IMR-90 (cell line): Measurements from ENCODE around the gene RPTOR. TPM values are rescaled to one million over a fixed set of nuclear protein-coding genes. Genes with fewer than 3 reads are reported as not detected.
A peak's percentile ranks its signal among the peaks of the same experiment; 100 is the strongest.

Source experiments
- ATAC-seq: fragments of 200-7000 bp; cut with Tn5 transposase; 2 replicates; pipeline ENCODE4 v1.9.1; 2020; ENCODE audit warnings: low read depth, mild to moderate bottlenecking, moderate library complexity
- BruUV-seq: library from RNA; stranded (reverse); fragments of 400-500 nt; replicated peaks from 2 replicates; lab custom pipeline; 2021; lab: Mats Ljungman, UMichigan
- CTCF ChIA-PET: fragments of 300-600 bp; formaldehyde crosslinking; extraction: SDS; loops from one replicate; lab custom pipeline; 2021; ENCODE audit warnings: antibody characterized with exemption; lab: Yijun Ruan, JAX
- POLR2A ChIA-PET: fragments of 300-600 bp; sonication (Branson Sonifier 250); formaldehyde crosslinking; loops from one replicate; lab custom pipeline; 2022; ENCODE audit warnings: antibody characterized with exemption; ENCODE audit not compliant: unreplicated experiment; lab: Charles Lee
- DNase-seq: peaks from one replicate; pipeline ENCODE4 v3.0.0; 2013
- H2AFZ ChIP-seq: replicated peaks from 2 replicates; pipeline ENCODE3; 2013; ENCODE audit warnings: low read length, mild to moderate bottlenecking; ENCODE audit not compliant: poor library complexity
- H2AK5ac ChIP-seq: 2 replicates; pipeline ENCODE4 v1.6.1; 2013; ENCODE audit warnings: low read depth, low read length, inconsistent platforms
- H2AK9ac ChIP-seq: replicated peaks from 2 replicates; pipeline ENCODE3; 2013; ENCODE audit warnings: mild to moderate bottlenecking, low read depth, low read length, moderate library complexity; ENCODE audit not compliant: poor library complexity
- H2BK120ac ChIP-seq: 2 replicates; pipeline ENCODE4 v1.6.1; 2013; ENCODE audit warnings: low read depth, low read length, inconsistent platforms
- H2BK15ac ChIP-seq: 3 replicates; pipeline ENCODE4 v1.6.1; 2013; ENCODE audit warnings: low read depth, low read length, inconsistent platforms
- H2BK20ac ChIP-seq: 2 replicates; pipeline ENCODE4 v1.6.1; 2013; ENCODE audit warnings: low read depth, mild to moderate bottlenecking, inconsistent platforms, low read length, moderate library complexity
- H2BK5ac ChIP-seq: 2 replicates; pipeline ENCODE4 v1.6.1; 2013; ENCODE audit warnings: mild to moderate bottlenecking, low read depth, low read length, inconsistent platforms; ENCODE audit not compliant: poor library complexity, severe bottlenecking
- H3K14ac ChIP-seq: replicated peaks from 2 replicates; pipeline ENCODE4 v1.6.1; 2013; ENCODE audit warnings: low read depth, low read length, inconsistent platforms
- H3K18ac ChIP-seq: 2 replicates; pipeline ENCODE4 v1.6.1; 2013; ENCODE audit warnings: low read depth, low read length, control low read depth
- H3K23ac ChIP-seq: 2 replicates; pipeline ENCODE4 v1.6.1; 2013; ENCODE audit warnings: low read depth, low read length, inconsistent platforms
- H3K27ac ChIP-seq: 2 replicates; pipeline ENCODE4 v1.5.1; 2013; ENCODE audit warnings: mild to moderate bottlenecking, control low read depth, low read length; ENCODE audit not compliant: insufficient read depth
- H3K27me3 ChIP-seq: 2 replicates; pipeline ENCODE4 v1.6.1; 2013; ENCODE audit warnings: low read length; ENCODE audit not compliant: control insufficient read depth, insufficient read depth
- H3K36me3 ChIP-seq: 2 replicates; pipeline ENCODE4 v1.6.1; 2013; ENCODE audit warnings: low read length, mixed read lengths; ENCODE audit not compliant: control insufficient read depth, insufficient read depth
- H3K4ac ChIP-seq: 2 replicates; pipeline ENCODE4 v1.6.1; 2013; ENCODE audit warnings: low read depth, low read length, inconsistent platforms
- H3K4me1 ChIP-seq: 2 replicates; pipeline ENCODE4 v1.6.1; 2013; ENCODE audit warnings: low read length, mixed read lengths; ENCODE audit not compliant: control insufficient read depth, insufficient read depth
- H3K4me2 ChIP-seq: 2 replicates; pipeline ENCODE4 v1.6.1; 2013; ENCODE audit warnings: low read depth, mild to moderate bottlenecking, control low read depth, low read length, moderate library complexity
- H3K4me3 ChIP-seq: 2 replicates; pipeline ENCODE4 v1.5.1; 2013; ENCODE audit warnings: low read depth, mild to moderate bottlenecking, control low read depth, low read length, moderate library complexity; ENCODE audit not compliant: insufficient read depth
- H3K56ac ChIP-seq: 2 replicates; pipeline ENCODE4 v1.6.1; 2013; ENCODE audit warnings: low read length, inconsistent platforms; ENCODE audit not compliant: insufficient read depth; ENCODE audit errors: extremely low read depth
- H3K79me1 ChIP-seq, 2 experiments: 2 replicates each; pipeline ENCODE4 v1.6.1; 2013; ENCODE audit warnings: low read length in 2 of 2, inconsistent platforms in 1 of 2, low read depth in 1 of 2
- H3K9ac ChIP-seq: 2 replicates; pipeline ENCODE4 v1.6.1; 2013; ENCODE audit warnings: low read depth, low read length, control low read depth
- H3K9me1 ChIP-seq: 2 replicates; pipeline ENCODE4 v1.6.1; 2013; ENCODE audit warnings: low read length, inconsistent platforms; ENCODE audit not compliant: insufficient read depth
- H3K9me3 ChIP-seq: 2 replicates; pipeline ENCODE4 v1.6.1; 2013; ENCODE audit warnings: low read length; ENCODE audit not compliant: control insufficient read depth, insufficient read depth
- H4K20me1 ChIP-seq: 2 replicates; pipeline ENCODE4 v1.6.1; 2013; ENCODE audit warnings: low read length, inconsistent platforms; ENCODE audit not compliant: insufficient read depth
- H4K5ac ChIP-seq: 2 replicates; pipeline ENCODE4 v1.6.1; 2013; ENCODE audit warnings: mild to moderate bottlenecking, low read depth, low read length, control low read depth
- H4K8ac ChIP-seq, 2 experiments: 2 replicates each; pipeline ENCODE4 v1.6.1; 2013; ENCODE audit warnings: low read depth in 2 of 2, low read length in 2 of 2, control low read depth in 1 of 2, inconsistent platforms in 1 of 2
- H4K91ac ChIP-seq: 2 replicates; pipeline ENCODE4 v1.6.1; 2013; ENCODE audit warnings: low read depth, low read length, inconsistent platforms; ENCODE audit not compliant: insufficient read depth
- CEBPB ChIP-seq: IDR thresholded peaks from 2 replicates; pipeline ENCODE4 v1.6.1; 2012; ENCODE audit warnings: low read depth, low read length, improper control_type of control experiment
- CHD1 ChIP-seq: IDR thresholded peaks from 2 replicates; pipeline ENCODE4 v1.6.1; 2012; ENCODE audit warnings: low read depth, low read length, improper control_type of control experiment
- CTCF ChIP-seq: conservative IDR thresholded peaks from 2 replicates; pipeline ENCODE4 v1.5.1; 2012; ENCODE audit warnings: mild to moderate bottlenecking, low read depth, low read length, improper control_type of control experiment
- ELK1 ChIP-seq: fragments of 150-350 bp; IDR thresholded peaks from 2 replicates; pipeline ENCODE4 v1.6.1; 2016; ENCODE audit warnings: low read depth, mild to moderate bottlenecking, low read length, moderate library complexity, borderline replicate concordance
- FOS ChIP-seq: fragments of 150-350 bp; IDR thresholded peaks from 2 replicates; pipeline ENCODE4 v1.6.1; 2016; ENCODE audit warnings: low read depth, low read length
- MAZ ChIP-seq: IDR thresholded peaks from 2 replicates; pipeline ENCODE4 v1.6.1; 2012; ENCODE audit warnings: low read depth, mild to moderate bottlenecking, low read length, improper control_type of control experiment, moderate library complexity, borderline replicate concordance
- MXI1 ChIP-seq: IDR thresholded peaks from 2 replicates; pipeline ENCODE4 v1.6.1; 2012; ENCODE audit warnings: low read depth, mild to moderate bottlenecking, low read length, moderate library complexity, borderline replicate concordance
- POLR2A ChIP-seq: IDR thresholded peaks from 2 replicates; pipeline ENCODE4 v1.6.1; 2012; ENCODE audit warnings: mild to moderate bottlenecking, low read depth, low read length
- RFX5 ChIP-seq: IDR thresholded peaks from 2 replicates; pipeline ENCODE4 v1.8.0; 2012; ENCODE audit warnings: low read depth, mild to moderate bottlenecking, low read length, moderate library complexity
- SMC3 ChIP-seq: fragments of 150-350 bp; IDR thresholded peaks from 2 replicates; pipeline ENCODE4 v1.6.1; 2016; ENCODE audit warnings: low read depth, mild to moderate bottlenecking, antibody characterized with exemption, low read length, moderate library complexity
- USF2 ChIP-seq: fragments of 150-350 bp; IDR thresholded peaks from 2 replicates; pipeline ENCODE4 v1.6.1; 2017; ENCODE audit warnings: mild to moderate bottlenecking, antibody characterized with exemption, low read length, low read depth
- WGBS, 2 experiments: methylation state at CpG; one replicate each; pipeline versions ENCODE4 v1.1.5 to v1.1.7; 2013; ENCODE audit warnings: missing lambda C conversion rate in 2 of 2; ENCODE audit not compliant: insufficient read length in 1 of 2; ENCODE audit errors: extremely low coverage in 2 of 2; 5-methylcytosine and 5-hydroxymethylcytosine counted together
- dilution Hi-C: fragments of 300-500 bp; cut with HindIII; formaldehyde crosslinking; loops from one replicate; pipeline ENCODE4 v1.14.3; 2018; ENCODE audit warnings: low sequenced_read_pairs; ENCODE audit not compliant: unreplicated experiment
- in situ Hi-C: fragments of 300-500 bp; cut with MboI; formaldehyde crosslinking; loops from 3 replicates; pipeline ENCODE4 v1.14.3; 2019; ENCODE audit warnings: low sequenced_read_pairs, inconsistent platforms, mixed read lengths
- intact Hi-C: fragments of 100-400 bp; cut with micrococcal nuclease; formaldehyde crosslinking; loops from 2 replicates; pipeline ENCODE4 v1.10.0; 2022
- polyA plus RNA-seq, 3 experiments: library from polyadenylated mRNA; depleted of rRNA; stranded (reverse); fragments of >200 nt; gene quantifications; 2 replicates each; pipeline ENCODE4 v1.2.3, GENCODE V29; 2012; ENCODE audit warnings: low replicate concordance in 1 of 3
- total RNA-seq: library from RNA; depleted of rRNA; stranded (reverse); fragments of >200 nt; gene quantifications from 2 replicates; pipeline ENCODE4 v1.2.3, GENCODE V29; 2012

The RPTOR gene
- total and polyA plus RNA-seq, 2 of the 4 experiments (the other 2 are of a cell fraction), result 10.8 to 14.7 TPM

GRCh38 chr17:80769516-80769915 lies 224.9 kb downstream of the RPTOR start:
- peak overlapping the region; percentile 36 for H2BK120ac ChIP-seq
- peak overlapping the region; percentile 81 for H2AK5ac ChIP-seq
- H3K4me3 ChIP-seq, result no peak overlapping the region
- no peak overlapping the region for H3K14ac ChIP-seq
- no peak overlapping the region for H4K5ac ChIP-seq
- no peaks in the 10 kb centered on the region for H4K20me1 ChIP-seq
- H3K18ac ChIP-seq, result no peak overlapping the region
- TF ChIP-seq MXI1, result no peak
- no peak for TF ChIP-seq ELK1
- no peak for TF ChIP-seq CTCF
- TF ChIP-seq CHD1, result no peak
- TF ChIP-seq POLR2A, result no peak
- TF ChIP-seq FOS, result no peak
- TF ChIP-seq SMC3, result no peak
- TF ChIP-seq CEBPB, result no peak
- TF ChIP-seq RFX5, result no peak
- no peak for TF ChIP-seq USF2
- no peak for TF ChIP-seq MAZ
- POLR2A ChIA-PET, result no interaction called here
- peak overlapping the region; percentile 11 for H3K4ac ChIP-seq
- BruUV-seq, result no TSS peak
- WGBS, 2 experiments, result 100% methylated on average over 5 of the region's 10 CpGs; no CpG with 5 or more reads in 1 of the 2 experiments
- dilution Hi-C loops (no loop called here), intact Hi-C loops (no loop called here), in situ Hi-C loops (no loop called here)
- H3K79me1 ChIP-seq, result peaks cover 33 to 71% of the 10 kb centered on the region in 2 experiments
- peak overlapping the region; percentile 46 for H4K91ac ChIP-seq
- H2BK5ac ChIP-seq, result no peak overlapping the region
- no peak overlapping the region for H3K27ac ChIP-seq
- no peak overlapping the region for H3K9ac ChIP-seq
- ATAC-seq (no peak), DNase-seq (no peak)
- H3K4me2 ChIP-seq, result no peak overlapping the region
- no peak overlapping the region for H3K23ac ChIP-seq
- no peaks in the 10 kb centered on the region for H3K9me3 ChIP-seq
- H2AK9ac ChIP-seq, result no peak overlapping the region
- no peak overlapping the region for H3K56ac ChIP-seq
- no peak overlapping the region for H4K8ac ChIP-seq
- no peak overlapping the region for H2AFZ ChIP-seq
- H3K4me1 ChIP-seq, result peaks cover 17% of the 10 kb centered on the region
- H2BK15ac ChIP-seq, result no peak overlapping the region
- peaks cover 20% of the 10 kb centered on the region for H3K9me1 ChIP-seq
- H3K27me3 ChIP-seq, result no peaks in the 10 kb centered on the region
- H3K36me3 ChIP-seq, result 0 out of 2 replicates have a peak, but pooled peaks cover 4% of the 10 kb centered on the region
- CTCF ChIA-PET, result no interaction called here
- H2BK20ac ChIP-seq, result no peak overlapping the region
